GM18907 (cell line): ENCODE data around the gene MARCHF2.
A peak's percentile ranks its signal among the peaks of the same experiment; 100 is the strongest.
"Not testable (repeated sequence)": the region's sequence is repeated elsewhere in the genome, so short reads cannot be mapped to it uniquely, and the experiment has no call there.

Experiments
- ATAC-seq: cut with Tn5 transposase; IDR thresholded peaks from one replicate; pipeline ENCODE4 v1.9.1; 2021; ENCODE audit warnings: mild to moderate bottlenecking, moderate library complexity; ENCODE audit not compliant: unreplicated experiment

The MARCHF2 gene

GRCh38 chr19:8404391-8405151 is 8.5 kb upstream of the MARCHF2 start:
- no peak for ATAC-seq

DNA sequence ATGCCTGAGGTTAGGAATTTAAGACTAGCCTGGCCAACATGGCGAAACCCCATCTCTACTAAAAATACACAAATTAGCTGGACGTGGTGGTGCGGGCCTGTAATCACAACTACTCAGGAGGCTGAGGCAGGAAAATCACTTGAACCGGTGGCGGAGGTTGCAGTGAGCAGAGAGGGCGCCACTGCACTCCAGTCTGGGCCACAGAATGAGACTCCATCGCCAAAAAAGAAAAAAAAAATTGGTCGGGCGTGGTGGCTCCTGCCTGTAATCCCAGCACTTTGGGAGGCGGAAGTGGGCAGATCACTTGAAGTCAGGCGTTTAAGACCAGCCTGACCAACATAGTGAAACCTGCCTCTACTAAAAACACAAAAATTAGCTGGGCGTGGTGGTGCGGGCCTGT is 2.4 kb upstream of the MARCHF2 start:
- ATAC-seq = not testable (repeated sequence)

DNA sequence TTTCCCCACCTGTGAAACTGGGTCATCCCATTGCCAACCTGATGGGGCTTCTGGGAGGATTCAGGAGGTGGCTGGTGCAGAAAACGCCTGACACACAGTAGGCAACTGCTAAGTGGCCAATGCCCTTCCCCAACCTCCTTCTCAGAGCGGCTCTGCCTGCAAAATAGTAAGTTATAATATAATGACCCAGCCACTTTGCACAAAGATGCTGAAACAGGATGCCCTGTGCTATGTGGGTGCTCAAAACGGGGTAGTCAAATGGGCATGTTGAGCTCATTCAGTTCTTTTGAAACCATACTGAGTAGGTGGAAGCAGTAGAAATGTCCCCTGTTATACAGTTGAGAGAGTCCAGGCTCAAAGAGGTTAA is 507 bp downstream of the MARCHF2 start:
- peak; percentile 6 for ATAC-seq

DNA sequence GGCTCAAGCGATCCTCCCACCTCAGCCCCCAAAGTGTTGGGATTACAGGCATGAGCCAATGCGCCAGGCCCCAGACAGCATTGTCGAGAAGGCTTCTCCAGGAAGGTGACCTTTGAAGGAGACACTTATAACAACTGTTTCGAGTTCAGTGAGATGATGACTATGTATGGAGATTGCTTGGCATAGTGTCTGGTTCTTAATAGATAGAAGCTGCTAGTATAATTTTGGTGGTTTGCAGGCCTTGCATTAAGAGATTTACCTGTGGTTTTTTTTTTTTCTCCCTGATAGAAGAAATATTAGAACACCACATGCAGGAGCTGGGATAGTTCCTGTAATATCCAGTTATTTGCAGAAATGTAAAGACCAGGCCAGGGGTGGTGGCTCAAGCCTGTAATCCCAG is 3.7 kb downstream of the MARCHF2 start:
- no peak for ATAC-seq

- no peak for ATAC-seq
Observed at GRCh38 chr19:8421484-8422461, 8.7 kb downstream of the MARCHF2 start.

DNA sequence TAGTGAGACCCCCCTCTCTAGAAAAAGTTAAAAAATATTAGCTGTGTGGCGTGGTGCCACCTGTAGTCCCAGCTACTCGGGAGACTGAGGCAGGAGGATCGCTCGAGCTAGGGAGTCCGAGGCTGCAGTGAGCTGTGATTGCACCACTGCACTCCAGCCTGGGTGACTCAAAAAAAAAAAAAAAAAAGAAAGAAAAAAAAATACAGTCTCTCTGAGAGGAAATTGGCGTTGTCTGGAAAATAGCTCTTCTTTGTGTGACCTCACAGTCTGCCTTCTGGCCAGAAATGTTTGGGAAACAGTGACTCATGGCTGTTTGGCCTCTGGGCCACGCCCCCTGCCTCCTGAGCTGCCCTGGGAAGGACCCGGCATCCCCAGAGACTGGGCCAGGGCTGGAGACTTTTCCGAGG is 10.7 kb downstream of the MARCHF2 start:
- no peak for ATAC-seq

DNA sequence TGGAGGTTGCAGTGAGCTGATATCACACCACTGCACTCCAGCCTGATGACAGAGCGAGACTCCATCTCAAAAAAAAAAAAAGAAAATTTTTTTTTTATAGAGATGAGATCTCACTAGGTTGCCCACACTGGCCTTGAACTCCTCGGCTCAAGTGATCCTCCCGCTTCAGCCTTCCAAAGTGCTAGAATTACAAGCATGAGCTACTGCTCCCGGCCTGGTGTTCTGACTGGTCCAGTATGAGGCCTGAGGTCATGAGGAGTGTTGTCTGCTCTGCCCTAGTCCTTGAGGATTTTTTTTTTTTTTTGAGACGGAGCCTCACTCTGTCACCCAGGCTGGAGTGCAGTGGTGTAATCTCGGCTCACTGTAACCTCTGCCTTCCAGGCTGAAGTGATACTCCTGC is 12.2 kb downstream of the MARCHF2 start:
- not testable (repeated sequence) for ATAC-seq

DNA sequence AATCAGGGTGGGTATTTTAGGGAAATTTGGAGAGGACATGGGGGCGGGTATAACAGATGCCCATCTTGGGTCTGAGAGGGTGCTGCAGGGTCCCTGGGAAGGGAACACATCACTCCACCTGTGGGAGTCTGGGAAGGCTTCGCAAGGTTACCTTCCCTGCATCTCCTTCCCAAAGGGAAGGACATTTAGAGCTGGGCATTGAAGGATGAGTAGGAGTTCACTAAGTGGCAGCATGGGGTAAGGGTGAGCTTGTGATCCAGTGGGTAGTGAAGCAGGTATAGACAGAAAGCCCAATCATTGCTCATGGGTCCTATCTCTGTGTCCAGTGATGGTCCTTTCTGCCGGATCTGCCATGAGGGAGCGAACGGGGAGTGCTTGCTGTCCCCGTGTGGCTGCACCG is 13.2 kb downstream of the MARCHF2 start:
- no peak for ATAC-seq

DNA sequence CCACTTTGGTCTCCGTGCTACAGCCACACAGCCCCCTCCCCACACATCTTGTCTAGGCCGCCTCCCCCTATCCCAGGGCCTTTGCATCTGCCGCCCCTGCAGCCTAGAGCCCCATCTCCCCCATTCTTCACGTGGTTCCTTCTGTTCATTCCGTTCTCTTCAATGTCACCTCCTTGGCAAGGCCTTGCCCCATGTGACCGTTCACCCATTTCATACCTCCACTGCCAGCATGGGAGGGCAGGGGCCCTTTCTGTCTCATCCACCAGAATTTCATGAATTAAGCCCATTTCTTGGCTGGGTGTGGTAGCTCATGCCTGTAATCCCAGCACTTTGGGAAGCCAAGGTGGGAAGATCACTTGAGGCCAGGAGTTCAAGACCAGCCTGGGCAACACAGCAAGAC is 15.9 kb downstream of the MARCHF2 start:
- ATAC-seq = no peak

- no peak for ATAC-seq
Observed at GRCh38 chr19:8429826-8430225, 16.7 kb downstream of the MARCHF2 start.

GRCh38 chr19:8430650-8431049 is 17.5 kb downstream of the MARCHF2 start:
- ATAC-seq = no peak

DNA sequence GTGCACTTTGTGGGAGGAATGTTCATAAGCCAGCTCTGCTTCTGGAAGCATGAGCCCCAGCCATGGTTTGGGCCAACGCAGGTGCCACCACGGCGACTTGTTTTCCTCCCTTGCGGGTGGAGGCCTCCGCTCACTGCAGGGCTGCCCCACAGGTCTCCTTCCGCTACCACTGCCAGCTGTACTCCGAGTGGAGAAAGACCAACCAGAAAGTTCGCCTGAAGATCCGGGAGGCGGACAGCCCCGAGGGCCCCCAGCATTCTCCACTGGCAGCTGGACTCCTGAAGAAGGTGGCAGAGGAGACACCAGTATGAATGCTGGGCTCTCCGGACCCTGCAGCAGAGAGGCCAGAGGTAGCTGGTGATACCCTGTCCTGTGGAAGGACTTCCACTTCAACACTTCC is 25.1 kb downstream of the MARCHF2 start:
- no peak for ATAC-seq

- no peak for ATAC-seq
Observed at GRCh38 chr19:8441725-8442544, 28.8 kb downstream of the MARCHF2 start.

GRCh38 chr19:8444140-8444676 is 31.1 kb downstream of the MARCHF2 start:
- ATAC-seq = not testable (repeated sequence)

- peak; percentile 88 for ATAC-seq
Observed at GRCh38 chr19:8444677-8445487, 31.8 kb downstream of the MARCHF2 start, which contains the start of gene HNRNPM. HNRNPM (plus strand) TSS chr19:8444975; CDS start chr19:8444999, 24 bp downstream.

DNA sequence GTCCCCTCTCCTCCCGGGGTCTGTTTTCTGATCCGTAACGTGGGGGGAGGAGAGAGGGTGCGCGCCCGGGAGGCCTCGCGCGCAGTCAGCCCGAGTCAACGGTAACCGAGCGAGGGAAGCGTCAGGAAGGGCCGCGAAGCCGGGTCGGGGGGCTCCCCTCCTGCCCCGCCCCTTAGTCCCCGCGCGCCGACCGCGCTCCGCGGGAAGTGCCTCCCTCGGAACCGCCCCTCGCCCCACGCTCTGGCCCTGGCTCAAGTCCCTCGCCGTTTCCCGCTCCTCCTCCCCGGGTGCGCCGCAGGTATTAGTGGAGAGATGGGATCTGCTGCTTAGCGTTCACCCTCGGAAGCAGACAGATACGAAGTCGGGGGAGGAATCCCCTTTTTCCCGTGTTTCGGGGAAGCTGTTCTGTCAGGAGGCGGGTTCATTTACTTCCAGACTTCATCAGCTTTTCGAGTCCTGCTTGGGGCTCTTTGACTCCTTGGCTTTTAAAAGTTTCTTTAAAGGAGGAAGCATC is 32.4 kb downstream of the MARCHF2 start:
- peak; percentile 31 for ATAC-seq

DNA sequence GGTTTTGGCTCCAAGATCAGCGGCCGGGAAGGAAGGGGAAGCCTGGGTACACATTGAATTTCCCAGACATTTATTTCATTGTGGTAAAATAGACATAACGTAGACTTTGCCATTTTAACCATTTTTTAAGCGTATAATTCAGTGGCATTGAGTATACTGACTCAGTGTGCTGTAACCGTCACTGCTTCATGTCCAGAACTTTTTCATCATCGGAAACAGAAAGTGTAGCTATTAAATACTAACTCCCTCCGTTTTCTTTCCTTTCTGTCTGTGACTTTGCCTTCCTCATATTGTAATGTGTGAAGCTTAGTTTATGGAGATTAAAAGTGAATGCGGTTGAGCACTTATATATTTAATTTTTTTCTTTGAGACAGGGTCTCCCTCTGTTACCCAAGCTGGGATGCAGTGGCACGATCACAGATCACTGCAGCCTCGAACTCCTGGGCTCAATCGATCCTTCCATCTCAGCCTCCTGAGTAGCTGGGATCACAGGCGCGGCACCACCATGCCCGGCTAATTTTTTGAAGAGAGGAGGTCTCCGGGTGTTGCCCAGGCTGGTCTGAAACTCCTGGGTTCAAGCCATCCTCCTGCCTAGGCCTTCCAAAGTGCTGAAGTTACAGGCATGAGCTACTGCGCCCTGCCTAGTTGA is 33.1 kb downstream of the MARCHF2 start:
- ATAC-seq = no peak

DNA sequence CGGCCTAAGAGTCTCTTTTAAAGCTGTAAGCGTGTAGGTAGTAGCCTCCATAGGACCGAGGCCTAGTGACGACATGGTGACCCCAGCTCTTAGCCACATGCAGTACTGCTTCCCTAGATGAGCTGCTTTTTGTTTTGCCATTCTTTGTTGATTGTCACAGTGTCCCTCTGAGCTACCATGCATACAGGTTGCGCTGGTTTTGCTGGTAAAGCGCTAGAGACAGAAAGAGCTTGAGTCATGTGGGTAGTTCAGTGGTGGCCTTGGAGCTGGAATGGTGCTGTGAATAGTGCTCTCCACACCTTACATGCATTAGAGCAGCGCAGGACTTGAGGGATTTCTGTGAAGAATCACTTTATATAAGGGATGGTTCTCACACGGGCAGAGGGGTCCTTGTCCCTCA is 36.7 kb downstream of the MARCHF2 start:
- ATAC-seq = no peak

DNA sequence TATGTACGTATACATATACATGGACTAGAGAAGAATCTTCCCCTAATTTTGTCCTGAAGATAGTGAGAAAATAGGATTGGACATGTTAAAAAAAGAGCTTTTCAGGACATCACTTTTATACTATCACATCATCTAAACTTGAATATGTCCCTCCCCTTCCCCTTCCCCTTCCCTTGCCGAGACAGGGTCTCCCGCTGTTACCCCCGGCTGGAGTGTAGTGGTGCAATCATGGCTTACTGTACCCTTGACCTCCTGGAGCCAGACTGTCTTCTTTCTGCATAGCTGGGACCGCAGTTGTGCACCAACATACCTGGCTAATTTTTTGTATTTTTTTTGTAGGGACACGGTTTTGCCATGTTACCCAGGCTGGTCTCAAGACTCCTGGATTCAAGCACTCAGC is 38.3 kb downstream of the MARCHF2 start:
- no peak for ATAC-seq
